Kidney tubule cell (primary cell): ENCODE data around the gene LIX1L.

ENCODE experiments used
- DNase-seq: peaks from one replicate; pipeline ENCODE4 v3.0.0-alpha.2; 2018; ENCODE audit warnings: low spot score

LIX1L gene

DNA sequence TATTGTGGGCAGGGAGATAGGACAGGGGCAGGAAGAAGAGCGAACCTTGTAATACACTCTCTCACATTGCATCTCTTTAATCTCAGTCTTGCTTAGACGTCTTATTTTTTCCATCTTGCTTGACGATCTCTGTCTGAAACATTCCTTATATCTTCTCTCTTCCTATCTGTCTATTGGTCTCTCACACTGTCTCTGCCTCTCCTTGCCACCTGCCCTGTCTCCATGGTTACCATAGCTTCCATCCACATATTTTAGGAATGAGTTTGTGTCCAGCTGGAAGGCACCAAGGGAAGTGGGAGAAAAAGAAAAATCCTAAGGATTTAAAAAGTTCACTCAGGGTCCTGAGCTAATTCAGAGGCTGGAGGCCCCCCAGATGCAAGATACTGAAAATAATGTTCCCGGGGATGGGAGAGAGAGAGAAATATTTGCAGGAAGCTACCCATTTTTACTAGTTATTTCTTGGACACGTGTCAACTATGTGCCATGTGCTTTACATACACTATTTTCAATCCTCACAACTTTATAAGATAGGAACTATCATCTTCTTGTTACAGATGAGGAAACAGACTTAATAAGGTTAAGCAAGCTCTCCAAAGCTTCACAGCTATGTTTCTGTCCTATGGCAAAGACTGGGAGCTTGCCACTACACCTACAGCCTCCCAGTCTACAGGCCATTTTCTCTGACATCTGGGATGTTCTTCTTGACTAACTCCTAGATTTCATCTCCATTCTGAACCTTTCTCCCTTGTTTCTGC lies 5.6 kb upstream of the LIX1L start:
- peak; percentile 83 for DNase-seq

DNA sequence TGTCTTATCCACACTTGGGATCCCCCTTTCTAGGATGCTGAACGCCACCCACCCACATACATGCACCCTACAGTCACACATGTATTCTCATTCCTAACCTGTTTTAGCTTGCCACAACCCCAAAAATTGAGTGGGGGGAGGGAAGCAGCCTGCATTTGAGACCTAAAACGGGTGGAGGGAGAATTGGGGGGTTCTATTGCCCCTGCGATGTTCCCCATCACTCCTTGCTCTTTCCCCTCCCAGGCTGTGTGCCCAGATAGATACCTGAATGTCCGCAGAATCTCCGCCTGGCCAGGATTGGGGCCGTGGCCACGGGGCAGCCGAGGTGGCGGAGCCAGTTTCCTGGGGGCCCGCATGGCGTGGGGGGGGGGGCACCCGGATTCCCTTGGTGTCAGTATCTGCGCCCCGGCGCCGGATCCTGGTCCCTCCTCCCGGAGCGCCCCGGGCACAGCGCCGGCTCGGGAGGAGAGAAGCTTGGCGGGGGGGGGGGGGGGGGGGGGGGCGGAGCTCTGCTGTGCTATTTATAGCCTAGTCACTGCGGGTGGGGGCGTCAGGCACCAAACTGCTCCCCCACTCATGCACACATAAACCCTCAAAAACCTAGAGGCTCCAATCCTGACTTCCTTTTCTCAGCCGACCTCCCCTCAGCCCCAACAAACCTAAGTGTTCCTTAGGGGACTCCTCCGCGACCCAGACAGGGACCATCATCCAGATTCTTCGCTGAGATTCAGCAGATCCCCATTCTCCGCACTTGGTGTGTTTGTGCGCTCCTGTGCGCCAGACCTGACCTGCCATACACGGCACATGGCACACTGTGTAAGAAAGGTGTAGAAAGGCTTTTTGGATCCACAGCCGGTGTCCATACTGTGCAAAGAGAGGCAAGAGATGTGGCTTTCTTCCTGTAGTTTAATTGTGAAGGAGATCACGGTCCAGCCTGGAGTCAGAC lies 4.6 kb upstream of the LIX1L start:
- DNase-seq, result no peak

GRCh38 chr1:145961425-145962156 lies 3.8 kb upstream of the LIX1L start:
- no peak for DNase-seq

- no peak for DNase-seq
Observed at GRCh38 chr1:145961109-145961424, 3.2 kb upstream of the LIX1L start.

- DNase-seq, result peak; percentile 59
Observed at GRCh38 chr1:145960468-145961108, 2.8 kb upstream of the LIX1L start.

- DNase-seq, result no peak
Observed at GRCh38 chr1:145959957-145960467, 2.2 kb upstream of the LIX1L start.

DNA sequence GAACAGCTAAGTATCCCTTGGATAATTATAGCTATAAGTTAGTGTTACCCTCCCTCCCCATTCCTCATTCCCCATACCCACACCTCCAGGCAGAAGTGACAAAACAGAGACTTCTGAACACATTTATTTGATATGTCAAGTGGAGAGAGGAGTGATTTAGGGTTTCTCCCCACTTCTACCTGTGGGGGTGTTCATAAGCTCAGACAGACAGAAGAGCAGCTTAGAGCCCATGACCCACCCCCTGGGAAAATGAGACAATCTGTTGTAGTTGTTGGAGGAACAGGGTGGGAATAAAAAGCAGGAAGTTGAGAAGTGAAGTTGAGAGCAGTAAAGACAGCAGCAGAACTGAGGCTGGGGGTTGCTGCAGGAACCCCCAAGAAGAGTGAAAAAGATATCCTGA lies 1.5 kb upstream of the LIX1L start:
- DNase-seq, result no peak

GRCh38 chr1:145958734-145959133 lies 917 bp upstream of the LIX1L start:
- no peak for DNase-seq

DNA sequence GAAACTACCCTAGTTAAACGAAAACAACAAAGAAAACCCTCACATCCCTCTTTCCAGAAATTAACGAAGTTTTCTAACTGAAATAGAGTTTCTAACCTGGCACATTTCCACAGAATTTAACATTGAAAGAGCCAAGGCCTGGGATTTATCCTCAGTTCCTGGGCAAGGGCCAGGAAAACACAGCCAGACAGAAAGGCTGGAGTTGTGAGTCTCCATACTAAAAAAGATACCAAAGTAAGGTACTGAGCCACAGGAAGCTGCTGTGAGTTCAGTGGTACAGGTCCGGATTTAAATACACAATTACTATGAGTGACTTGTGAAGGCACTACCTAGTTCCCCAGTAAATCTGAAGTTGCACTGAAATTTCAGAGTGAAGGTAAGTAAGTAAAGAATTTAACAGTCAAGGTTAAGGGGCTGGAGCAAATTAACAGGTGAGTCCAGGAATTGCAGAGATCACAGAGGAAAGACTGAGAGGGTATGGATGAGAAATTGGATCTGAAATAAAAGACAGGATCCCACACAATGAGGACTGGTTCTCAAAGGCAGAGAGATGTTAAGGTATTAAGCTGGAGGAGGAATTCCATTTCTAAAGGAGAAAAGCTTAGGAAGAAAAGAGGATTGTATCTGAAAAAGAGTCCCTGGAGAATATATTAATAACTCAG lies 905 bp downstream of the LIX1L start:
- DNase-seq, result no peak

- DNase-seq, result no peak
Observed at GRCh38 chr1:145956361-145956760, 1.5 kb downstream of the LIX1L start.

DNA sequence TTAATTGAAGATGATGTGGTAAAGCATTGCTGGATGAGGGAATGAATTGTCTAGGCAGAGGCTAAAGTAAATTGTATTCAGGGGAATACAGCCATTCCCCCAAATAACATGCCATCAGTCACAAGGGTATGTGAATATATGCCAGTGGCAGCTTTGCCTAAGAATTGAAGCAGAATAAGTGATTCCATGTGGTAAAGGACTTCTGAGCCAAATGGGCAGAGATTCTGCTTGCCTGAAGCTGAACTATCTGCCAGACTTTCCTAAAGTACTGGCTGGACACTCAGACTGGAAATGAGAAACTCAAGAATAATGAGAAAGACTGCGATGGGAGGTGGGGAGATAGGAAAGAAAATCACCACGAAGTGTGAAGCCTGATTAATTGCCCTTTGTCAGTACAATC lies 2.4 kb downstream of the LIX1L start:
- DNase-seq, result no peak

DNA sequence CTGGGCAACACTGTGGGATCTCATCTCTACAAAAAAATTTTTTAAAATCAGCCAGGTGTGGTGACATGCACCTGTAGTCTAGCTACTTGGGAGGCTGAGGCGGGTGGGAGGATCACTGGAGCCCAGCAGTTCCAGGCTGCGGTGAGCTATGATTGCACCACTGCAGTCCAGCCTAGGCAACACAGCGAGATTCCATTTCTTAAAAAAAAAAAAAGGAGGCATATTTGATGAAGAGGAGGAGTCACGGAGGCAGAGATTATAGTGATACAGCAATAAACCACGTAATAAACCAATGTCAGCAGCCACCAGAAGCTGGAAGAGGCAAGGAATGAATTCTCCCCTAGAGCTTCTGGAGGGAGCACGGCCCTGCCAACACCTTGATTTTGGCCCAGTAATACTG lies 4.0 kb downstream of the LIX1L start:
- no peak for DNase-seq

DNA sequence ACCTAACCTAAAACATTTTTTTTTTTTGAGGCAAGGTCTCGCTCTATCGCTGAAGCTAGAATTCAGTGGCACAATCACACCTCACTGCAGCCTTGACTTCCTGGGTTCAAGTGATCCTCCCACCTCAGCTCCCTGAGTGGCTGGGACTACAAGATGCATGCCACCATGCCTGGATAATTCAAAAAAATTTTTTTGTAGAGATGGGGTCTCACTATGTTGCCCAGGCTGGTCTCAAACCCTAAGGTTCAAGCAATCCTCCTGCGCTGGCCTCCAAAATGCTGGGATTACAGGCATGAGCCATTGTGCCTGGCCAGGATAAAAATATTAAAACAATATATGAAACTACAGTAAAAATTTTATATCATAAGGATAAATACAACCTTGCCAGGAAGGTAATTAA lies 4.9 kb downstream of the LIX1L start:
- DNase-seq, result no peak

DNA sequence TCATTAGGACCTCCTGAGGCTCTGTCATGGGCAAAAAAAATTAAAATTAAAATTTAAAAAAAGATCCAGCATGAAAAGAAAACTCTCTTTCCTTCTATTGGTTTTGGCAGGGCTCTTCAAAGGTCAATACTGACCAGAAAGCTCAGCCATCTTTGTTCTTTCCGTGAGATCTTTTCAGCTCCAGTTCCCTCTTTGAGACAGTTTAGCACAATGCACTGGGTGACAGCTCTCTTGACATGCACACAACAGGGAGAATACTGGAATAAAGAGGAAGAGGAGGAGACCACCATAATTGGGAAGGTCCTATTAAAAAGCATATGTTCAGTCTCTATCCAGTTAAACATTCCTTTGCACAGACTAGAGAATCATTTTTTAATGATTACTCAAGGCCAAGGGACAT lies 6.3 kb downstream of the LIX1L start:
- DNase-seq, result no peak

DNA sequence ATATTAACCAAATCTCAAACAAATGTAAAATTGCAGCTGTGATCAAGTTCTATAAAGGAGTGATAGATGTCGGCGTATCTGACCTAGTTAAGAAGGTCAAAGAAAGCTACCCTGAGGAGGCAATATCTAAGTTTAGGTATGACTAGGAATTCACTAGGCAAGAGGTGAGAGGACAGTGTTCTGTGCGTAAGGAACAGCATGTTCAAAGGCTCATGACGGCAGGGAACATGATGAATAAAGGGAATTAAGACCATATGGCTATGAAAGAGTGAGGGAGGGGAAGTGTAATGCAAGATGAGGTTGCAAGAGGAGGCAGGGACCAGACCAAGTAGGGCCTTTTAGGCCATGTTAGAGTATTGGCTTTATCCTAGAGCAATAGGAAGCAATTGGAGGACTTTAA lies 8.6 kb downstream of the LIX1L start:
- DNase-seq, result no peak

GRCh38 chr1:145947551-145947950 lies 10.3 kb downstream of the LIX1L start:
- no peak for DNase-seq

DNA sequence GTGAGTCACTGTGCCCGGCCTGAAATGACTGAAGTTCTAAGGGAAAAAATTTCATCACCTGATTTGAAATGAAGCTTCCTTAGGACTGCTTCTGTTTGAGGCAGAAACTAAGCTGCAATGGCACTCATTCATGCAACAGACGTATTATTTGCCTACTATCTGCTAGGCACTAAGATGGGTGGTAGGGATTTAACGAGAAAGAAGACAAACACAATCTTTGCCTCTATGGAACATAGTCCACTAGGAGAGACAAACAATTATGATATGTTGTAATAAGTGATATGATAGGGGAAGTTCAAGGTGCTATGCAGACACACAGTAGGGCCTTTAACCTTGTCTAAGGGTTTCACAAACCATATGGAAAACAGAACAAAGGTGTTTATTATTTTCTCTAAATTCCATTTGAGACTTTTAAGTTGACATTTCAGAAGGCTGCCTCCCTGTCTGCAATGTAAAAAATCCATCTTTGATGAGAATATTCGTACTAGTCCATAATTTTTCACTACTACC lies 11.3 kb downstream of the LIX1L start:
- DNase-seq, result no peak

DNA sequence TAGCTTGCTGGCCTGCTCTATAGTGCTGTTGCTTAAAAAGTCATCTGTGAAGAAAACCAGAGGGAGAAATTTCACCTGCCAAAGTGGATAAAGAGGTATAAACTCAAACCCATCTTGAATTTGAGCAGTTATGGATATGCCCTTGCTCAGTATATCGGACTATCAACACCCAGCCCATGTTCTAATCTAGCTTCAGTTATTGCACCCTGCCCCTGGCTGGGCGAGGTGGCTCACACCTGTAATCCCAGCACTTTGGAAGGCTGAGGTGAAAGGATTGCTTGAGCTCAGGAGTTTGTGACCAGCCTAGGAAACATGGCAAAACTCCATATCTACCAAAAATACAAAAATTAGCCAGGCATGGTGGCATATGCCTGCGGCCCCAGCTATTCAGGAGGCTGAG lies 13.3 kb downstream of the LIX1L start:
- DNase-seq, result no peak

- DNase-seq, result no peak
Observed at GRCh38 chr1:145942871-145943270, 14.9 kb downstream of the LIX1L start.

GRCh38 chr1:145942405-145942804 lies 15.4 kb downstream of the LIX1L start:
- no peak for DNase-seq

GRCh38 chr1:145937436-145937835 lies 20.4 kb downstream of the LIX1L start:
- DNase-seq, result no peak
